ENCODE results near the gene PRKCA. TPM values are rescaled to one million over a fixed set of nuclear protein-coding genes. Genes with fewer than 3 reads are reported as not detected.

Gene PRKCA
- total and polyA plus RNA-seq, 2 of the 13 experiments (the other 11 are each of a cell fraction or from before 2014, with no cell fraction given), result 18.5 to 21.5 TPM

- H4K20me1 ChIP-seq (ENCODE audit: insufficient read depth, low read length), result no peaks in the 10 kb centered on the region
- H3K4me3 ChIP-seq (replicated peaks in 1 of 3; ENCODE audit: insufficient read depth in 1 of 3, low read depth in 2 of 3, low read length in 3 of 3), result no peak overlapping the region
- H3K4me1 ChIP-seq (ENCODE audit: insufficient read depth, low read length), result peaks cover 21% of the 10 kb centered on the region
- ATAC-seq, result no peak
- no TSS peak for BruUV-seq (replicated peaks)
- no peaks in the 10 kb centered on the region for H3K9me3 ChIP-seq (ENCODE audit: low read length)
- no peaks in the 10 kb centered on the region; a peak in 1 of 5 replicates for H3K27me3 ChIP-seq (ENCODE audit: control insufficient read depth in 1 of 2, insufficient read depth in 2 of 2, low read length in 2 of 2)
- no peak for DNase-seq (ENCODE audit: low spot score)
- H3K79me2 ChIP-seq (ENCODE audit: insufficient read depth, low read length), result no peaks in the 10 kb centered on the region
- POLR2A ChIA-PET, result no interaction called here
- H3K27ac ChIP-seq (ENCODE audit: extremely low read length, insufficient read depth, low read length), result peak overlapping the region; percentile 0
- intact Hi-C loops (cut with micrococcal nuclease; ENCODE audit: unreplicated experiment), result no loop called here
- H3K9ac ChIP-seq (ENCODE audit: insufficient read depth, low read depth, low read length), result no peak overlapping the region
- WGBS (ENCODE audit: low lambda C conversion rate), result 94% methylated on average over 7 of the region's 7 CpGs
- in situ Hi-C loops (cut with HindIII; ENCODE audit: extremely low pct_ligation_motif_present, low pct_unique_long_range_greater_than_20kb), result no loop called here
- FAIRE-seq, result no peak
- CTCF ChIA-PET (ENCODE audit: low intra/inter-chr PET ratio, low total read pairs), result no interaction called here
- H3K36me3 ChIP-seq (replicated peaks in 1 of 2; ENCODE audit: control insufficient read depth in 1 of 2, insufficient read depth in 2 of 2, low read length in 2 of 2), result peaks cover 5 to 37% of the 10 kb centered on the region in 2 experiments
- H2AFZ ChIP-seq (ENCODE audit: low read length), result no peak overlapping the region
- H3K4me2 ChIP-seq (ENCODE audit: low read depth, low read length), result no peak overlapping the region
- TF ChIP-seq, protein P1, sequence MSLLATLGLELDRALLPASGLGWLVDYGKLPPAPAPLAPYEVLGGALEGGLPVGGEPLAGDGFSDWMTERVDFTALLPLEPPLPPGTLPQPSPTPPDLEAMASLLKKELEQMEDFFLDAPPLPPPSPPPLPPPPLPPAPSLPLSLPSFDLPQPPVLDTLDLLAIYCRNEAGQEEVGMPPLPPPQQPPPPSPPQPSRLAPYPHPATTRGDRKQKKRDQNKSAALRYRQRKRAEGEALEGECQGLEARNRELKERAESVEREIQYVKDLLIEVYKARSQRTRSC (CRISPR knock-in tag; IDR thresholded peaks at IDR 0.05; ENCODE audit: low read depth), result no peak
- TF ChIP-seq HNRNPLL (IDR thresholded peaks at IDR 0.05; ENCODE audit: low read depth, low read length, poor library complexity, severe bottlenecking) (no peak), MZF1 (CRISPR knock-in tag; IDR thresholded peaks at IDR 0.05; ENCODE audit: borderline replicate concordance) (no peak), BHLHE40 (IDR thresholded peaks at IDR 0.05; ENCODE audit: low read length) (no peak), ZNF839 (CRISPR knock-in tag; IDR thresholded peaks at IDR 0.05; ENCODE audit: borderline replicate concordance) (no peak), ZNF367 (CRISPR knock-in tag; IDR thresholded peaks at IDR 0.05; ENCODE audit: borderline replicate concordance) (no peak), NKX3-1 (CRISPR knock-in tag; IDR thresholded peaks at IDR 0.05) (no peak), SAP130 (CRISPR knock-in tag; IDR thresholded peaks at IDR 0.05; ENCODE audit: low read depth) (no peak), ZXDC (CRISPR knock-in tag; IDR thresholded peaks at IDR 0.05) (no peak)
- TF ChIP-seq, protein P2, sequence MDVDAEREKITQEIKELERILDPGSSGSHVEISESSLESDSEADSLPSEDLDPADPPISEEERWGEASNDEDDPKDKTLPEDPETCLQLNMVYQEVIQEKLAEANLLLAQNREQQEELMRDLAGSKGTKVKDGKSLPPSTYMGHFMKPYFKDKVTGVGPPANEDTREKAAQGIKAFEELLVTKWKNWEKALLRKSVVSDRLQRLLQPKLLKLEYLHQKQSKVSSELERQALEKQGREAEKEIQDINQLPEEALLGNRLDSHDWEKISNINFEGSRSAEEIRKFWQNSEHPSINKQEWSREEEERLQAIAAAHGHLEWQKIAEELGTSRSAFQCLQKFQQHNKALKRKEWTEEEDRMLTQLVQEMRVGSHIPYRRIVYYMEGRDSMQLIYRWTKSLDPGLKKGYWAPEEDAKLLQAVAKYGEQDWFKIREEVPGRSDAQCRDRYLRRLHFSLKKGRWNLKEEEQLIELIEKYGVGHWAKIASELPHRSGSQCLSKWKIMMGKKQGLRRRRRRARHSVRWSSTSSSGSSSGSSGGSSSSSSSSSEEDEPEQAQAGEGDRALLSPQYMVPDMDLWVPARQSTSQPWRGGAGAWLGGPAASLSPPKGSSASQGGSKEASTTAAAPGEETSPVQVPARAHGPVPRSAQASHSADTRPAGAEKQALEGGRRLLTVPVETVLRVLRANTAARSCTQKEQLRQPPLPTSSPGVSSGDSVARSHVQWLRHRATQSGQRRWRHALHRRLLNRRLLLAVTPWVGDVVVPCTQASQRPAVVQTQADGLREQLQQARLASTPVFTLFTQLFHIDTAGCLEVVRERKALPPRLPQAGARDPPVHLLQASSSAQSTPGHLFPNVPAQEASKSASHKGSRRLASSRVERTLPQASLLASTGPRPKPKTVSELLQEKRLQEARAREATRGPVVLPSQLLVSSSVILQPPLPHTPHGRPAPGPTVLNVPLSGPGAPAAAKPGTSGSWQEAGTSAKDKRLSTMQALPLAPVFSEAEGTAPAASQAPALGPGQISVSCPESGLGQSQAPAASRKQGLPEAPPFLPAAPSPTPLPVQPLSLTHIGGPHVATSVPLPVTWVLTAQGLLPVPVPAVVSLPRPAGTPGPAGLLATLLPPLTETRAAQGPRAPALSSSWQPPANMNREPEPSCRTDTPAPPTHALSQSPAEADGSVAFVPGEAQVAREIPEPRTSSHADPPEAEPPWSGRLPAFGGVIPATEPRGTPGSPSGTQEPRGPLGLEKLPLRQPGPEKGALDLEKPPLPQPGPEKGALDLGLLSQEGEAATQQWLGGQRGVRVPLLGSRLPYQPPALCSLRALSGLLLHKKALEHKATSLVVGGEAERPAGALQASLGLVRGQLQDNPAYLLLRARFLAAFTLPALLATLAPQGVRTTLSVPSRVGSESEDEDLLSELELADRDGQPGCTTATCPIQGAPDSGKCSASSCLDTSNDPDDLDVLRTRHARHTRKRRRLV (CRISPR knock-in tag; IDR thresholded peaks at IDR 0.05), result no peak
- TF ChIP-seq, protein P3, sequence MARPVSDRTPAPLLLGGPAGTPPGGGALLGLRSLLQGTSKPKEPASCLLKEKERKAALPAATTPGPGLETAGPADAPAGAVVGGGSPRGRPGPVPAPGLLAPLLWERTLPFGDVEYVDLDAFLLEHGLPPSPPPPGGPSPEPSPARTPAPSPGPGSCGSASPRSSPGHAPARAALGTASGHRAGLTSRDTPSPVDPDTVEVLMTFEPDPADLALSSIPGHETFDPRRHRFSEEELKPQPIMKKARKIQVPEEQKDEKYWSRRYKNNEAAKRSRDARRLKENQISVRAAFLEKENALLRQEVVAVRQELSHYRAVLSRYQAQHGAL (CRISPR knock-in tag; IDR thresholded peaks at IDR 0.05; ENCODE audit: not compliant biosample characterization), result no peak
- TF ChIP-seq, protein P4, sequence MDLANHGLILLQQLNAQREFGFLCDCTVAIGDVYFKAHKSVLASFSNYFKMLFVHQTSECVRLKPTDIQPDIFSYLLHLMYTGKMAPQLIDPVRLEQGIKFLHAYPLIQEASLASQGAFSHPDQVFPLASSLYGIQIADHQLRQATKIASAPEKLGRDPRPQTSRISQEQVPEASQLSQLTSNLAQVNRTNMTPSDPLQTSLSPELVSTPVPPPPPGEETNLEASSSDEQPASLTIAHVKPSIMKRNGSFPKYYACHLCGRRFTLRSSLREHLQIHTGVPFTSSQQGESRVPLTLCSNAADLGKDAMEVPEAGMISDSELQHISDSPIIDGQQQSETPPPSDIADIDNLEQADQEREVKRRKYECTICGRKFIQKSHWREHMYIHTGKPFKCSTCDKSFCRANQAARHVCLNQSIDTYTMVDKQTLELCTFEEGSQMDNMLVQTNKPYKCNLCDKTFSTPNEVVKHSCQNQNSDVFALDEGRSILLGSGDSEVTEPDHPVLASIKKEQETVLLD (CRISPR knock-in tag; IDR thresholded peaks at IDR 0.05; ENCODE audit: low read depth), result no peak
These were observed 475.3 kb downstream of the PRKCA start for GRCh38 chr17:66777689-66778225.

Data from HepG2 (cell line).